ENCODE data around the gene ACAA2. TPM values are rescaled to one million over a fixed set of nuclear protein-coding genes. Genes with fewer than 3 reads are reported as not detected.
"Not testable (repeated sequence)": the region's sequence is repeated elsewhere in the genome, so short reads cannot be mapped to it uniquely, and the experiment has no call there.

The ACAA2 gene
- total and polyA plus RNA-seq, 10 of the 15 experiments (the other 5 are each of a cell fraction or from before 2014, with no cell fraction given) = 43.1 to 134 (median 64.6) TPM

GRCh38 chr18:49837316-49837835 lies 24.0 kb upstream of the ACAA2 start:
- CTCF ChIA-PET = interaction anchor here (0.6 to 1.2 kb wide), 2 partner anchors 190 to 592 kb away, joined by 3 read pairs; no protein-coding TSS in a partner anchor
- H3K4me1 ChIP-seq (ENCODE audit: control insufficient read depth, insufficient read depth, low read length); BruUV-seq (replicated peaks); H3K36me3 ChIP-seq (ENCODE audit: control insufficient read depth in 2 of 2, insufficient read depth in 2 of 2, low read length in 1 of 2); H3K4me3 ChIP-seq; DNase-seq (ENCODE audit: low read depth, low spot score); H3K27me3 ChIP-seq (replicated peaks in 1 of 2; ENCODE audit: control insufficient read depth in 2 of 2, insufficient read depth in 2 of 2, low read length in 1 of 2); H3K79me2 ChIP-seq (ENCODE audit: control insufficient read depth, insufficient read depth, low read length); in situ Hi-C loops (cut with MboI); ATAC-seq; H3K27ac ChIP-seq (ENCODE audit: control insufficient read depth, insufficient read depth); H2AFZ ChIP-seq (ENCODE audit: control insufficient read depth, low read depth, low read length); H4K20me1 ChIP-seq (ENCODE audit: control insufficient read depth, insufficient read depth); POLR2A ChIA-PET; FAIRE-seq; H3K9ac ChIP-seq (ENCODE audit: control insufficient read depth, insufficient read depth, low read length); intact Hi-C loops (cut with micrococcal nuclease; ENCODE audit: unreplicated experiment); RAD21 ChIA-PET (ENCODE audit: unreplicated experiment); H3K9me3 ChIP-seq (replicated peaks; ENCODE audit: control insufficient read depth, insufficient read depth, low read length); H3K4me2 ChIP-seq (ENCODE audit: control insufficient read depth, insufficient read depth): not testable (repeated sequence)
- WGBS (ENCODE audit: insufficient coverage, insufficient replicate concordance, low lambda C conversion rate, missing lambda C conversion rate) = 80% methylated on average over 9 of the region's 9 CpGs
- SMC1A ChIA-PET (ENCODE audit: uncharacterized antibody, unreplicated experiment) = interaction anchor here (0.6 kb wide), 1 partner anchor 110 kb away, joined by 3 read pairs; no protein-coding TSS in a partner anchor

- CTCF ChIA-PET = no interaction called here
- BruUV-seq (replicated peaks) = no TSS peak
- POLR2A ChIA-PET = no interaction called here
- SMC1A ChIA-PET (ENCODE audit: uncharacterized antibody, unreplicated experiment) = interaction anchor here (0.6 to 1.6 kb wide), 2 partner anchors 15 to 1315 kb away, joined by 3 read pairs; no protein-coding TSS in a partner anchor
- 12% methylated on average over 2 of the region's 2 CpGs for WGBS (ENCODE audit: insufficient coverage, insufficient replicate concordance, low lambda C conversion rate, missing lambda C conversion rate)
- Histone ChIP-seq H2AFZ (ENCODE audit: control insufficient read depth, low read depth, low read length) (no peak overlapping the region), H3K9ac (ENCODE audit: control insufficient read depth, insufficient read depth, low read length) (no peak overlapping the region), H3K4me1 (ENCODE audit: control insufficient read depth, insufficient read depth, low read length) (no peaks in the 10 kb centered on the region), H3K4me3 (no peak overlapping the region), H3K27ac (ENCODE audit: control insufficient read depth, insufficient read depth) (no peak overlapping the region), H4K20me1 (ENCODE audit: control insufficient read depth, insufficient read depth) (no peaks in the 10 kb centered on the region), H3K36me3 (ENCODE audit: control insufficient read depth in 2 of 2, insufficient read depth in 2 of 2, low read length in 1 of 2) (no peaks in the 10 kb centered on the region), H3K79me2 (ENCODE audit: control insufficient read depth, insufficient read depth, low read length) (no peaks in the 10 kb centered on the region), H3K27me3 (replicated peaks in 1 of 2; ENCODE audit: control insufficient read depth in 2 of 2, insufficient read depth in 2 of 2, low read length in 1 of 2) (no peaks in the 10 kb centered on the region), H3K9me3 (replicated peaks; ENCODE audit: control insufficient read depth, insufficient read depth, low read length) (no peaks in the 10 kb centered on the region), H3K4me2 (ENCODE audit: control insufficient read depth, insufficient read depth) (no peak overlapping the region)
- FAIRE-seq (no peak), DNase-seq (ENCODE audit: low read depth, low spot score) (no peak), ATAC-seq (no peak)
- RAD21 ChIA-PET (ENCODE audit: unreplicated experiment) = no interaction called here
- in situ Hi-C loops (cut with MboI) (no loop called here), intact Hi-C loops (cut with micrococcal nuclease; ENCODE audit: unreplicated experiment) (no loop called here)
- TF ChIP-seq KAT2A (conservative IDR thresholded peaks at IDR 0.05; ENCODE audit: control insufficient read depth, low read depth, low read length) (no peak), CBX3 (IDR thresholded peaks at IDR 0.05; ENCODE audit: borderline replicate concordance, low read depth) (no peak), CHD4 (IDR thresholded peaks at IDR 0.05) (no peak), FOXM1 (IDR thresholded peaks at IDR 0.05; ENCODE audit: low read depth, low read length) (no peak), CHD1 (IDR thresholded peaks at IDR 0.05; ENCODE audit: low read depth, low read length) (no peak), NR2C2 (IDR thresholded peaks at IDR 0.05; ENCODE audit: borderline replicate concordance, control insufficient read depth, insufficient read length, low read depth) (no peak), PAX5 (IDR thresholded peaks at IDR 0.05; ENCODE audit: borderline replicate concordance, low read depth, low read length) (no peak), JUNB (IDR thresholded peaks at IDR 0.05) (no peak), ZBTB11 (CRISPR knock-in tag; IDR thresholded peaks at IDR 0.05) (no peak), RB1 (IDR thresholded peaks at IDR 0.05; ENCODE audit: borderline replicate concordance) (no peak), NR2F1 (conservative IDR thresholded peaks at IDR 0.05) (no peak), ASH2L (IDR thresholded peaks at IDR 0.05; ENCODE audit: borderline replicate concordance, low read depth) (no peak), HSF1 (IDR thresholded peaks at IDR 0.05; ENCODE audit: low read depth, low read length) (no peak), ZBED1 (IDR thresholded peaks at IDR 0.05; ENCODE audit: borderline replicate concordance) (no peak)
Measured at GRCh38 chr18:49835405-49835804, 22.1 kb upstream of the ACAA2 start.
